Gastroesophageal sphincter (tissue), 4 donors: ENCODE measurements around the gene ZNF789. TPM values are rescaled to one million over a fixed set of nuclear protein-coding genes. Genes with fewer than 3 reads are reported as not detected.

Experiments
- ATAC-seq: fragments of 150-250 bp; one replicate; pipeline ENCODE4 v1.9.1; 2016; ENCODE audit warnings: mild to moderate bottlenecking, moderate library complexity
- H3K27ac ChIP-seq, 4 donors: fragments of 200-600 bp; sonication (generic) in 3 of 4; 1 replicate in 3 of 4; 2 replicates in 1 of 4; pipeline ENCODE4 v1.5.1; 2016 to 2019
- H3K27me3 ChIP-seq: fragments of 200-600 bp; sonication (generic); one replicate; pipeline ENCODE4 v1.5.1; 2019
- H3K36me3 ChIP-seq, 2 donors: fragments of 200-600 bp; sonication (generic); one replicate each; pipeline ENCODE4 v1.5.1; 2019; ENCODE audit warnings: control low read depth in 1 of 2
- H3K4me1 ChIP-seq, 3 donors: fragments of 200-600 bp; sonication (generic); 1 replicate in 2 of 3; 2 replicates in 1 of 3; pipeline ENCODE4 v1.5.1; 2016 to 2019; ENCODE audit warnings: control low read depth in 2 of 3
- H3K4me3 ChIP-seq, 2 donors: fragments of 200-600 bp; sonication (generic); one replicate each; pipeline ENCODE4 v1.5.1; 2019; ENCODE audit warnings: mild to moderate bottlenecking in 1 of 2, moderate library complexity in 1 of 2
- H3K9me3 ChIP-seq, 3 donors: fragments of 200-600 bp; sonication (generic); one replicate each; pipeline ENCODE4 v1.5.1; 2017 to 2019; ENCODE audit warnings: control low read depth in 2 of 3
- EP300 ChIP-seq: sonication (generic); formaldehyde crosslinking; IDR thresholded peaks from one replicate; pipeline ENCODE4 v1.6.1; 2017; ENCODE audit warnings: antibody characterized with exemption, mild to moderate bottlenecking
- POLR2A ChIP-seq, 2 donors: fragments of 450-650 bp; IDR thresholded peaks; one replicate each; pipeline ENCODE4 v1.6.1; 2017; ENCODE audit warnings: antibody characterized with exemption in 2 of 2, mild to moderate bottlenecking in 2 of 2, moderate library complexity in 1 of 2
- POLR2AphosphoS5 ChIP-seq: sonication (generic); formaldehyde crosslinking; IDR thresholded peaks from one replicate; pipeline ENCODE4 v1.6.1; 2017; ENCODE audit warnings: antibody characterized with exemption
- WGBS, 2 donors: methylation state at CpG; one replicate each; pipeline ENCODE4 v1.1.5; 2018; ENCODE audit warnings: low coverage in 1 of 2; 5-methylcytosine and 5-hydroxymethylcytosine counted together
- total RNA-seq, 4 donors: library from RNA; depleted of rRNA; stranded (reverse); fragments of >200 nt; gene quantifications; one replicate each; pipeline ENCODE4 v1.1.0, GENCODE V29; 2016
- TF ChIP-seq, protein P1 (sequence below), 4 experiments: fragments of 200-600 bp in 2 of 4; fragments of 450-650 bp in 2 of 4; sonication (generic) in 1 of 4; IDR thresholded peaks; one replicate each; pipeline ENCODE4 v1.5.1; 2017 to 2019; ENCODE audit warnings: antibody characterized with exemption in 4 of 4, mild to moderate bottlenecking in 2 of 4, moderate library complexity in 2 of 4

The ZNF789 gene
- total RNA-seq, 4 donors from 2014 or later = 1.4 to 4.8 (median 4.6) TPM

- peak within 1 kb of the TSS; percentile 63 to 98 (median 93) for H3K27ac ChIP-seq
- peaks cover 0 to 5% of the 10 kb centered on the region in 2 donors for H3K36me3 ChIP-seq
- peak; percentile 96 for ATAC-seq
- H3K4me3 ChIP-seq = peak within 1 kb of the TSS; percentile 75 to 86
- H3K27me3 ChIP-seq = no peaks in the 10 kb centered on the region
- TF ChIP-seq, protein P1, sequence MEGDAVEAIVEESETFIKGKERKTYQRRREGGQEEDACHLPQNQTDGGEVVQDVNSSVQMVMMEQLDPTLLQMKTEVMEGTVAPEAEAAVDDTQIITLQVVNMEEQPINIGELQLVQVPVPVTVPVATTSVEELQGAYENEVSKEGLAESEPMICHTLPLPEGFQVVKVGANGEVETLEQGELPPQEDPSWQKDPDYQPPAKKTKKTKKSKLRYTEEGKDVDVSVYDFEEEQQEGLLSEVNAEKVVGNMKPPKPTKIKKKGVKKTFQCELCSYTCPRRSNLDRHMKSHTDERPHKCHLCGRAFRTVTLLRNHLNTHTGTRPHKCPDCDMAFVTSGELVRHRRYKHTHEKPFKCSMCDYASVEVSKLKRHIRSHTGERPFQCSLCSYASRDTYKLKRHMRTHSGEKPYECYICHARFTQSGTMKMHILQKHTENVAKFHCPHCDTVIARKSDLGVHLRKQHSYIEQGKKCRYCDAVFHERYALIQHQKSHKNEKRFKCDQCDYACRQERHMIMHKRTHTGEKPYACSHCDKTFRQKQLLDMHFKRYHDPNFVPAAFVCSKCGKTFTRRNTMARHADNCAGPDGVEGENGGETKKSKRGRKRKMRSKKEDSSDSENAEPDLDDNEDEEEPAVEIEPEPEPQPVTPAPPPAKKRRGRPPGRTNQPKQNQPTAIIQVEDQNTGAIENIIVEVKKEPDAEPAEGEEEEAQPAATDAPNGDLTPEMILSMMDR (IDR thresholded peaks at IDR 0.05) = peak in 1 of 4 experiments; percentile 15
- TF ChIP-seq EP300 (no peak), POLR2A (IDR thresholded peaks at IDR 0.05) (peak; percentile 49 to 72), POLR2AphosphoS5 (peak; percentile 90)
- H3K4me1 ChIP-seq = peaks cover 0 to 48% (median 25%) of the 10 kb centered on the region in 3 donors
- 0% methylated on average over 19 of the region's 53 CpGs; no CpG with 5 or more reads in 1 of the 2 donors for WGBS, 2 donors
- H3K9me3 ChIP-seq = no peaks in the 10 kb centered on the region
These were observed 32.1 kb downstream of the ZNF789 start, which contains the start of gene ZKSCAN5 for GRCh38 chr7:99504603-99505323. Gene ZKSCAN5, plus strand, starts transcription at chr7:99504662. Its CDS starts 1,383 bp downstream, at chr7:99506045.

- H3K27ac ChIP-seq = peak overlapping the region; percentile 63 to 98 (median 93)
- H3K9me3 ChIP-seq = no peaks in the 10 kb centered on the region
- 0 to 2% methylated on average over 5 to 6 of the region's 11 CpGs for WGBS, 2 donors
- no peak for ATAC-seq
- TF ChIP-seq, protein P1 (IDR thresholded peaks at IDR 0.05) = no peak
- TF ChIP-seq POLR2A (IDR thresholded peaks at IDR 0.05) (no peak), EP300 (no peak)
- peaks cover 0 to 48% (median 25%) of the 10 kb centered on the region in 3 donors for H3K4me1 ChIP-seq
- H3K27me3 ChIP-seq = no peaks in the 10 kb centered on the region
- peak overlapping the region; percentile 75 to 86 for H3K4me3 ChIP-seq
- peaks cover 0 to 10% of the 10 kb centered on the region in 2 donors for H3K36me3 ChIP-seq
These were observed 32.6 kb downstream of the ZNF789 start for GRCh38 chr7:99505324-99505662.

GRCh38 chr7:99514050-99514449 lies 41.4 kb downstream of the ZNF789 start:
- peaks cover 0 to 97% of the 10 kb centered on the region in 2 donors for H3K36me3 ChIP-seq
- 91 to 93% methylated on average over 1 of the region's 1 CpG for WGBS, 2 donors

GRCh38 chr7:99521399-99521798 lies 48.7 kb downstream of the ZNF789 start:
- no peak overlapping the region for H3K4me3 ChIP-seq
- WGBS, 2 donors = 98 to 100% methylated on average over 3 of the region's 3 CpGs
- H3K9me3 ChIP-seq = no peaks in the 10 kb centered on the region
- no peaks in the 10 kb centered on the region for H3K4me1 ChIP-seq
- ATAC-seq = no peak
- TF ChIP-seq EP300 = no peak
- TF ChIP-seq, protein P1 (IDR thresholded peaks at IDR 0.05) = no peak
- no peak for TF ChIP-seq POLR2A (IDR thresholded peaks at IDR 0.05)
- no peak for TF ChIP-seq POLR2AphosphoS5
- H3K27me3 ChIP-seq = no peaks in the 10 kb centered on the region
- H3K36me3 ChIP-seq = peaks cover 0 to 93% of the 10 kb centered on the region in 2 donors
- no peak overlapping the region for H3K27ac ChIP-seq

More at GRCh38 chr7:99514050-99514449, 41.4 kb downstream of the ZNF789 start:
- H3K9me3 ChIP-seq = no peaks in the 10 kb centered on the region
- H3K27me3 ChIP-seq = no peaks in the 10 kb centered on the region
- TF ChIP-seq POLR2A (IDR thresholded peaks at IDR 0.05) (no peak), EP300 (no peak), POLR2AphosphoS5 (no peak)
- TF ChIP-seq, protein P1 (IDR thresholded peaks at IDR 0.05) = no peak
- no peak overlapping the region for H3K4me3 ChIP-seq
- H3K4me1 ChIP-seq = no peaks in the 10 kb centered on the region
- ATAC-seq = no peak
- no peak overlapping the region for H3K27ac ChIP-seq
